PC-9 (cell line): ENCODE data around the gene TEX13D.

Source experiments
- EZH2 ChIP-seq: fragments of 200-600 bp; sonication (generic); IDR thresholded peaks from 2 replicates; pipeline ENCODE4 v1.8.0; 2017; ENCODE audit warnings: antibody characterized with exemption, low read depth
- TF ChIP-seq, protein P1 (sequence below): fragments of 200-600 bp; sonication (generic); conservative IDR thresholded peaks from 2 replicates; pipeline ENCODE4 v1.6.1; 2017; ENCODE audit warnings: mixed run types, antibody characterized with exemption, mild to moderate bottlenecking, moderate library complexity

GRCh38 chrX:124307253-124307907 lies 25.1 kb upstream of the TEX13D start:
- TF ChIP-seq, protein P1, sequence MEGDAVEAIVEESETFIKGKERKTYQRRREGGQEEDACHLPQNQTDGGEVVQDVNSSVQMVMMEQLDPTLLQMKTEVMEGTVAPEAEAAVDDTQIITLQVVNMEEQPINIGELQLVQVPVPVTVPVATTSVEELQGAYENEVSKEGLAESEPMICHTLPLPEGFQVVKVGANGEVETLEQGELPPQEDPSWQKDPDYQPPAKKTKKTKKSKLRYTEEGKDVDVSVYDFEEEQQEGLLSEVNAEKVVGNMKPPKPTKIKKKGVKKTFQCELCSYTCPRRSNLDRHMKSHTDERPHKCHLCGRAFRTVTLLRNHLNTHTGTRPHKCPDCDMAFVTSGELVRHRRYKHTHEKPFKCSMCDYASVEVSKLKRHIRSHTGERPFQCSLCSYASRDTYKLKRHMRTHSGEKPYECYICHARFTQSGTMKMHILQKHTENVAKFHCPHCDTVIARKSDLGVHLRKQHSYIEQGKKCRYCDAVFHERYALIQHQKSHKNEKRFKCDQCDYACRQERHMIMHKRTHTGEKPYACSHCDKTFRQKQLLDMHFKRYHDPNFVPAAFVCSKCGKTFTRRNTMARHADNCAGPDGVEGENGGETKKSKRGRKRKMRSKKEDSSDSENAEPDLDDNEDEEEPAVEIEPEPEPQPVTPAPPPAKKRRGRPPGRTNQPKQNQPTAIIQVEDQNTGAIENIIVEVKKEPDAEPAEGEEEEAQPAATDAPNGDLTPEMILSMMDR = no peak
- no peak for TF ChIP-seq EZH2
